HepG2 (cell line): ENCODE data around the gene CDC14A. TPM values are rescaled to one million over a fixed set of nuclear protein-coding genes. Genes with fewer than 3 reads are reported as not detected.

Source experiments
- ATAC-seq: fragments of 200-7000 bp; cut with Tn5 transposase; 3 replicates; pipeline ENCODE4 v1.9.1; 2020; ENCODE audit warnings: mild to moderate bottlenecking, moderate library complexity
- BruUV-seq: library from RNA; stranded (reverse); fragments of 400-500 nt; replicated peaks from 2 replicates; lab custom pipeline; 2021; lab: Mats Ljungman, UMichigan
- CTCF ChIA-PET: fragments of 300-600 bp; formaldehyde crosslinking; extraction: SDS; loops from one replicate; lab custom pipeline; 2021; ENCODE audit warnings: low total read pairs, inconsistent platforms, low intra/inter-chr PET ratio; lab: Yijun Ruan, JAX
- POLR2A ChIA-PET: fragments of 350-600 bp; sonication (Branson Sonifier 250); formaldehyde crosslinking; loops from one replicate; lab custom pipeline; 2020; ENCODE audit warnings: antibody characterized with exemption, inconsistent platforms; lab: Yijun Ruan, JAX
- DNase-seq: peaks from one replicate; pipeline ENCODE4 v3.0.0-alpha.2; 2015; ENCODE audit warnings: low spot score
- FAIRE-seq: peaks from 3 replicates; lab custom pipeline; 2011; peaks lifted over from hg19 to GRCh38; lab: Jason Lieb, UNC
- H2AFZ ChIP-seq: one replicate; pipeline ENCODE4 v1.6.1; 2011; ENCODE audit warnings: low read length, inconsistent platforms
- H3K27ac ChIP-seq: fragments of 300-600 bp; 3 replicates; pipeline ENCODE4 v1.8.0; 2011; ENCODE audit warnings: mixed run types, mild to moderate bottlenecking, mixed read lengths, low read length, inconsistent platforms; ENCODE audit not compliant: insufficient read depth; ENCODE audit errors: extremely low read length
- H3K27me3 ChIP-seq, 2 experiments: fragments of 200-600 bp in 1 of 2; 2 replicates in 1 of 2; 3 replicates in 1 of 2; pipeline versions ENCODE4 v1.6.0 to v1.8.0; 2011; ENCODE audit warnings: low read length in 2 of 2, mild to moderate bottlenecking in 2 of 2, moderate library complexity in 2 of 2, inconsistent platforms in 1 of 2; ENCODE audit not compliant: insufficient read depth in 2 of 2, control insufficient read depth in 1 of 2
- H3K36me3 ChIP-seq, 2 experiments: fragments of 200-600 bp in 1 of 2; replicated peaks in 1 of 2; 2 replicates in 1 of 2; 3 replicates in 1 of 2; pipeline versions ENCODE4 v1.5.1 to v1.8.0; 2011; ENCODE audit warnings: low read length in 2 of 2, inconsistent platforms in 1 of 2; ENCODE audit not compliant: insufficient read depth in 2 of 2, control insufficient read depth in 1 of 2
- H3K4me1 ChIP-seq: 2 replicates; pipeline ENCODE4 v1.5.1; 2012; ENCODE audit warnings: low read length, inconsistent platforms; ENCODE audit not compliant: insufficient read depth
- H3K4me2 ChIP-seq: 2 replicates; pipeline ENCODE4 v1.6.0; 2011; ENCODE audit warnings: low read depth, low read length, inconsistent platforms
- H3K4me3 ChIP-seq, 3 experiments: fragments of 200-600 bp in 1 of 3; sonication (generic), shearing (Covaris generic) in 1 of 3; replicated peaks in 1 of 3; 2 replicates each; pipeline ENCODE4 v1.5.1; 2011 to 2016; ENCODE audit warnings: low read length in 3 of 3, inconsistent platforms in 2 of 3, low read depth in 2 of 3, mild to moderate bottlenecking in 2 of 3, control low read depth in 1 of 3, mixed read lengths in 1 of 3; ENCODE audit not compliant: insufficient read depth in 1 of 3
- H3K79me2 ChIP-seq: one replicate; pipeline ENCODE4 v1.6.1; 2011; ENCODE audit warnings: low read length, inconsistent platforms; ENCODE audit not compliant: insufficient read depth
- H3K9ac ChIP-seq: 2 replicates; pipeline ENCODE4 v1.6.0; 2011; ENCODE audit warnings: mild to moderate bottlenecking, low read depth, low read length, inconsistent platforms; ENCODE audit not compliant: insufficient read depth
- H3K9me3 ChIP-seq: 2 replicates; pipeline ENCODE4 v1.5.1; 2012; ENCODE audit warnings: mild to moderate bottlenecking, low read length
- H4K20me1 ChIP-seq: 2 replicates; pipeline ENCODE4 v1.6.0; 2011; ENCODE audit warnings: inconsistent platforms, mild to moderate bottlenecking, low read length, moderate library complexity; ENCODE audit not compliant: insufficient read depth
- JDP2 ChIP-seq: sonication (generic); formaldehyde crosslinking; IDR thresholded peaks from 2 replicates; pipeline ENCODE4 v1.8.1; 2022; ENCODE audit warnings: missing genetic modification reagents, borderline replicate concordance
- KDM3A ChIP-seq: IDR thresholded peaks from 2 replicates; pipeline ENCODE4 v1.6.1; 2018; ENCODE audit warnings: low read depth, missing compliant biosample characterization
- RFX5 ChIP-seq: IDR thresholded peaks from 2 replicates; pipeline ENCODE4 v1.6.1; 2011; ENCODE audit warnings: low read depth, low read length, improper control_type of control experiment
- TCF7 ChIP-seq: sonication (generic); IDR thresholded peaks from 2 replicates; pipeline ENCODE4 v1.6.1; 2016; ENCODE audit warnings: antibody characterized with exemption, low read depth
- ZNF180 ChIP-seq: sonication (generic); formaldehyde crosslinking; IDR thresholded peaks from 2 replicates; pipeline ENCODE4 v1.4.0; 2020; ENCODE audit warnings: low read depth, missing genetic modification reagents, borderline replicate concordance
- ZNF543 ChIP-seq: sonication (generic); formaldehyde crosslinking; IDR thresholded peaks from 2 replicates; pipeline ENCODE4 v1.4.0; 2020; ENCODE audit warnings: mild to moderate bottlenecking, missing genetic modification reagents
- ZNF598 ChIP-seq: sonication (generic); formaldehyde crosslinking; IDR thresholded peaks from 2 replicates; pipeline ENCODE4 v1.5.1; 2020; ENCODE audit warnings: mild to moderate bottlenecking, missing genetic modification reagents, borderline replicate concordance
- ZNF646 ChIP-seq: sonication (generic); formaldehyde crosslinking; IDR thresholded peaks from 2 replicates; pipeline ENCODE4 v1.9.0; 2021; ENCODE audit warnings: mild to moderate bottlenecking, missing genetic modification reagents
- ZSCAN21 ChIP-seq: sonication (generic); formaldehyde crosslinking; IDR thresholded peaks from 2 replicates; pipeline ENCODE4 v1.8.0; 2022; ENCODE audit warnings: mild to moderate bottlenecking, missing genetic modification reagents, moderate library complexity, borderline replicate concordance
- WGBS: methylation state at CpG from one replicate; pipeline ENCODE4 v1.1.6; 2017; ENCODE audit warnings: low lambda C conversion rate; 5-methylcytosine and 5-hydroxymethylcytosine counted together
- in situ Hi-C: cut with HindIII; loops from 2 replicates; pipeline ENCODE4 v1.10.0; 2017; ENCODE audit warnings: low pct_unique_long_range_greater_than_20kb; ENCODE audit not compliant: extremely low pct_ligation_motif_present
- intact Hi-C: fragments of 100-400 bp; cut with micrococcal nuclease; formaldehyde crosslinking; loops from one replicate; pipeline ENCODE4 v1.10.0; 2022; ENCODE audit not compliant: unreplicated experiment
- polyA plus RNA-seq, 8 experiments: library from polyadenylated mRNA; depleted of rRNA in 3 of 8; stranded (reverse) in 7 of 8; unstranded in 1 of 8; fragments of >200 nt; fragmentation: Illumina TruSeq in 4 of 8; extraction: Trizol in 4 of 8; gene quantifications; 2 replicates each; pipeline versions ENCODE4 v1.2.1 to v1.2.3, GENCODE V29; 2011 to 2016; ENCODE audit warnings: low read depth in 4 of 8, missing spikeins in 1 of 8, mixed read lengths in 1 of 8; ENCODE audit not compliant: insufficient read depth in 1 of 8
- total RNA-seq, 5 experiments: library from RNA; depleted of rRNA; stranded (reverse); fragments of >200 nt; fragmentation: Illumina TruSeq; extraction: Trizol; gene quantifications; 2 replicates each; pipeline ENCODE4 v1.2.3, GENCODE V29; 2016; ENCODE audit warnings: low read depth in 1 of 5
- TF ChIP-seq, protein P1 (sequence below): sonication (generic); formaldehyde crosslinking; IDR thresholded peaks from 2 replicates; pipeline ENCODE4 v1.4.0; 2020; ENCODE audit warnings: missing genetic modification reagents, borderline replicate concordance

The CDC14A gene
- total and polyA plus RNA-seq, 2 of the 13 experiments (the other 11 are each of a cell fraction or from before 2014, with no cell fraction given): 2.8 to 4.9 TPM

GRCh38 chr1:100441651-100442050 lies 89.3 kb downstream of the CDC14A start:
- Histone ChIP-seq H4K20me1 (no peaks in the 10 kb centered on the region), H3K4me3 (no peak overlapping the region), H3K9me3 (no peaks in the 10 kb centered on the region), H3K4me1 (no peaks in the 10 kb centered on the region), H2AFZ (no peak overlapping the region), H3K27me3 (no peaks in the 10 kb centered on the region), H3K9ac (no peak overlapping the region), H3K79me2 (no peaks in the 10 kb centered on the region), H3K36me3 (no peaks in the 10 kb centered on the region), H3K27ac (no peak overlapping the region)
- intact Hi-C loops: no loop called here
- WGBS: 92% methylated on average over 1 of the region's 1 CpG
- ATAC-seq (no peak), FAIRE-seq (no peak)
- in situ Hi-C loops: no loop called here
- POLR2A ChIA-PET: no interaction called here
- CTCF ChIA-PET: no interaction called here
- TF ChIP-seq, protein P1, sequence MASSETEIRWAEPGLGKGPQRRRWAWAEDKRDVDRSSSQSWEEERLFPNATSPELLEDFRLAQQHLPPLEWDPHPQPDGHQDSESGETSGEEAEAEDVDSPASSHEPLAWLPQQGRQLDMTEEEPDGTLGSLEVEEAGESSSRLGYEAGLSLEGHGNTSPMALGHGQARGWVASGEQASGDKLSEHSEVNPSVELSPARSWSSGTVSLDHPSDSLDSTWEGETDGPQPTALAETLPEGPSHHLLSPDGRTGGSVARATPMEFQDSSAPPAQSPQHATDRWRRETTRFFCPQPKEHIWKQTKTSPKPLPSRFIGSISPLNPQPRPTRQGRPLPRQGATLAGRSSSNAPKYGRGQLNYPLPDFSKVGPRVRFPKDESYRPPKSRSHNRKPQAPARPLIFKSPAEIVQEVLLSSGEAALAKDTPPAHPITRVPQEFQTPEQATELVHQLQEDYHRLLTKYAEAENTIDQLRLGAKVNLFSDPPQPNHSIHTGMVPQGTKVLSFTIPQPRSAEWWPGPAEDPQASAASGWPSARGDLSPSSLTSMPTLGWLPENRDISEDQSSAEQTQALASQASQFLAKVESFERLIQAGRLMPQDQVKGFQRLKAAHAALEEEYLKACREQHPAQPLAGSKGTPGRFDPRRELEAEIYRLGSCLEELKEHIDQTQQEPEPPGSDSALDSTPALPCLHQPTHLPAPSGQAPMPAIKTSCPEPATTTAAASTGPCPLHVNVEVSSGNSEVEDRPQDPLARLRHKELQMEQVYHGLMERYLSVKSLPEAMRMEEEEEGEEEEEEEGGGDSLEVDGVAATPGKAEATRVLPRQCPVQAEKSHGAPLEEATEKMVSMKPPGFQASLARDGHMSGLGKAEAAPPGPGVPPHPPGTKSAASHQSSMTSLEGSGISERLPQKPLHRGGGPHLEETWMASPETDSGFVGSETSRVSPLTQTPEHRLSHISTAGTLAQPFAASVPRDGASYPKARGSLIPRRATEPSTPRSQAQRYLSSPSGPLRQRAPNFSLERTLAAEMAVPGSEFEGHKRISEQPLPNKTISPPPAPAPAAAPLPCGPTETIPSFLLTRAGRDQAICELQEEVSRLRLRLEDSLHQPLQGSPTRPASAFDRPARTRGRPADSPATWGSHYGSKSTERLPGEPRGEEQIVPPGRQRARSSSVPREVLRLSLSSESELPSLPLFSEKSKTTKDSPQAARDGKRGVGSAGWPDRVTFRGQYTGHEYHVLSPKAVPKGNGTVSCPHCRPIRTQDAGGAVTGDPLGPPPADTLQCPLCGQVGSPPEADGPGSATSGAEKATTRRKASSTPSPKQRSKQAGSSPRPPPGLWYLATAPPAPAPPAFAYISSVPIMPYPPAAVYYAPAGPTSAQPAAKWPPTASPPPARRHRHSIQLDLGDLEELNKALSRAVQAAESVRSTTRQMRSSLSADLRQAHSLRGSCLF: no peak
- no peak for TF ChIP-seq TCF7
- TF ChIP-seq ZNF646 (CRISPR knock-in tag): no peak
- no peak for TF ChIP-seq ZNF598 (CRISPR knock-in tag)
- TF ChIP-seq KDM3A (CRISPR knock-in tag): no peak
- no peak for TF ChIP-seq ZSCAN21
- TF ChIP-seq RFX5: no peak
- no peak for TF ChIP-seq JDP2
- no peak for TF ChIP-seq ZNF180 (CRISPR knock-in tag)
- no peak for TF ChIP-seq ZNF543 (CRISPR knock-in tag)
- TF ChIP-seq, all 625 proteins: peak for 0
- no peak overlapping the region for H3K4me2 ChIP-seq
- BruUV-seq: no TSS peak
- DNase-seq: no peak
